K562 treated with DMSO at 1 percent for 24 hours (cell line): ENCODE data around the gene GAMT. TPM values are rescaled to one million over a fixed set of nuclear protein-coding genes. Genes with fewer than 3 reads are reported as not detected.

ENCODE experiments used
- total RNA-seq: library from RNA; unstranded; fragments of 300-600 nt; gene quantifications from 2 replicates; pipeline ENCODE4 v1.2.3, GENCODE V29; 2022; ENCODE audit warnings: low read depth; ENCODE audit not compliant: insufficient read depth

The GAMT gene
- total RNA-seq, result 65.8 and 79.9 TPM in 2 replicates

GRCh38 chr19:1401138-1401888 is at the start of gene GAMT:
TSS of gene GAMT (minus strand) at chr19:1401542. CDS start at chr19:1401476, 66 bp downstream.

GRCh38 chr19:1449467-1450442 is 48.4 kb upstream of the GAMT start, which contains the start of gene APC2:
TSS of gene APC2 (plus strand) at chr19:1450121. CDS start at chr19:1453002, 2,881 bp downstream.

DNA sequence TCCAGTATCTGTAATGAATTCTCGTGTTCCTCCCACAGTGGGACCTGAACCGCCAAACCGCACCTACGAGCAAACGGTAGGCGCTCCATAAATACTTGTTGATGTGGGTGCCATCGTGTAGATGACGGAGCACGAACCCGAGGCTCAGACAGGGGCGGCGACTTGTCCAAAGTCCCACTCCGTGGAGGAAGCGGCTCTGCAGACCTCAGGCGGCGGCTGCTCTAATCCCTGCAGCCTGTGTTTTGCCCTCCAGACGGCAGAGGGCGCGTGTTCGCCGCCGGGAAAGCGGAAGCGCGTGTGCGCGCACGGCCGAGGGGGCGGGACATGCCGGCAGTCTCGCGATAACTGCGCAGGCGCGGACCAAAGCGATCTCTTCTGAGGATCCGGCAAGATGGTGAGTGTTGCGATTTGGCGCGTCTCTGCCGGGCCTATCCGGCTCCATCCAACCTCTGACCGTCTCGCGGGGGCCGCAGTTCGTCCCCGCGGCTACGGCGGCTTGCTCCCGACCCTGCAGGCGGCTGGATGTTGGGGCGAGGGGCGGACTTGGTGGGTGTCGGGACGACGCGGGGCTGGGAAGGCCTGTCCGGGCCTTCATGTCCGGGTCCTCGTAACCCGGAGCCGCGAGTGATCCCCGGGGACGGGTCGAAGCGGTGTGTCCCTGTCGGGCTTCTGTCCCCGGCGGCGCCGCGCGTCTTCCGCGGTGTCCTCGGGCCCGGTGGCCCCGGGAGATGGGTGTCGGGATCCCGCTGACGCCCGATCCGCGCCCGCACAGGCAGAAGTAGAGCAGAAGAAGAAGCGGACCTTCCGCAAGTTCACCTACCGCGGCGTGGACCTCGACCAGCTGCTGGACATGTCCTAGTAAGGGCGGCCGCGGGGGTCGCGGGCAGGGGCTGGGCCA is 36.9 kb upstream of the GAMT start, which contains the start of gene RPS15:
Gene RPS15 (plus strand): TSS at position 362 of the 898 bp plus-strand sequence. CDS start 30 bp downstream, at position 392.

DNA sequence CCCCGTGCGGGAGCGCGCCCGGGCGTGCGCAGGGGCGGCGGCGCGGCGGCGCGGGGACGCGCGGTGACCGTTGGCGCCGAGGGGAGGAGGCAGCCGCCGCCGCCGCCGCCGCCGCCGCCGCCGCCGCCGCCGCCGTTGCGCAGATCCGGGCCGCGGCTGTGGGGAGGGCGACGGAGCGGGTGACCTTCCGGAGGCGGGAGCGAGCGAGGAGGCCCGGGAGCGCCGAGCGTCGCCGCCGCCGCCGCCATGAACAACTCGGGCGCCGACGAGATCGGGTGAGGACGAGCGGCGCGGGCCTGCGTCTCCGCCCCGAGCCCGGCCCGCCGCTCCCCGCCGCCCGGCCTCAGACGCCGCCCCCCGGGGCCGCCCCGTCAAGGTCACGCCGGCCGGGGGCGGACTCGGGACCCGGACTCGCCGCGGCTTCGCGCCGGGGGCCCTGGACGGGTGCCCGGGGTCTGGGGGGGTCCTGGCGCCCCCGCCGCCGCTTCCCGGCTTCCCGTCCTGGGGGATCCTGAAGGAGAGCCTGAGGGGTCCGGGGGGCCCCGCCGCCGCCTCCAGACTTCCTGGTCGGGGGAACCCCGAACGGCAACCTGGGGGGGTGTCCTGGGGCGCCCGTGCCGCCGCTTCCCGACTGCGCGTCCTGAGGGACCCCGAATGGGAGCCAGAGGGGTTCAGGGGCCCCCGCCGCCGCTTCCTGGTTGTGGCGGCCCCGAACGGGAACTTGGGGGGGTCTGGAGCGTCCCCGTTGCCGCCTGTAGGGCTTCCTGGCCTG is 6.4 kb upstream of the GAMT start, which contains the start of gene DAZAP1:
Gene DAZAP1 (plus strand): TSS at position 59 of the 772 bp plus-strand sequence. CDS start 188 bp downstream, at position 247.

DNA sequence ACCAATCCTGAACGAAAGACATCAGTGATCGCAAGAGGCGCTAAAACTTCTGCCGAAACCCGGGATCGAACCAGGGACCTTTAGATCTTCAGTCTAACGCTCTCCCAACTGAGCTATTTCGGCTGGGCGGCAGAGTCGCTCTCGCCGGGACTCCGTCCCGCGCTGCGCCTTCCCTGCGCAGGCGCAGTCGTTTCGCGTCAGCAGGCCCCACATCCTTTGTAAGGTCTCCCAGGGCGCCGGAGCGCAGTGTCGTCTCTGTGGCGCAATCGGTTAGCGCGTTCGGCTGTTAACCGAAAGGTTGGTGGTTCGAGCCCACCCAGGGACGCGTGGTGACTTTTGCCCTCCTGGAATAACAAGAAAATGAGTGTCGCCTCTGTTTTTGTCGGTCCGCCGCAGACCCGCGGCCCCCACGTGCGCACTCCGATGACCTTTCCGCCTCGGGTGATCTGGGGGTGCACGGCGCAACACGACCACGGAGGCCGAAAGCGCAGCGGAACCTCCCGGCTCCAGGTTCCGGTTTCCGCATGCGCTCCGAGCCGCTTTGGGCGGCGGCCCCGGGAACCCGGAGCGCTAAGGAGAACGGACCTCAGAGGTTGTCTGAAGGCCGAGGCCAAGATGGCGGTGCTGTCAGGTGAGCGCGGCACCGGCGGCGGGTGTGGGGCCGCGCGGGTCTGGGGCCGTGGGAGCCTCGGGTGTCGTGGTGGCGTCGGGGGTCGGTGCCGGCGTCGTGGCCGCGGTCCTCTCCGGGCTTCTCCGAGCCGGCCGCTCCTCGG is 17.8 kb downstream of the GAMT start, which contains the start of gene NDUFS7:
Gene NDUFS7 (plus strand): TSS at position 596 of the 773 bp plus-strand sequence. CDS start 20 bp downstream, at position 616.

Other genes starting within 250 kb of the GAMT start
- 48.0 and 49.2 TPM in 2 replicates for gene SBNO2, start 227.3 kb downstream of the GAMT start, total RNA-seq
- gene STK11, start 195.8 kb downstream of the GAMT start, total RNA-seq, result 143 and 156 TPM in 2 replicates
- 7.1 and 10.1 TPM in 2 replicates for gene CBARP, start 163.5 kb downstream of the GAMT start, total RNA-seq
- gene ATP5F1D, start 159.8 kb downstream of the GAMT start, total RNA-seq, result 387 and 503 TPM in 2 replicates
- 68.5 and 71.2 TPM in 2 replicates for gene MIDN, start 153.0 kb downstream of the GAMT start, total RNA-seq
- gene CIRBP, start 132.2 kb downstream of the GAMT start, total RNA-seq, result 121 and 125 TPM in 2 replicates
- gene FAM174C, start 126.0 kb downstream of the GAMT start, total RNA-seq, result 76.4 and 82.4 TPM in 2 replicates
- not detected in 2 replicates for gene EFNA2, start 115.7 kb downstream of the GAMT start, total RNA-seq
- gene NDUFS7, start 17.6 kb downstream of the GAMT start, total RNA-seq, result 455 and 509 TPM in 2 replicates
- 118 and 124 TPM in 2 replicates for gene DAZAP1, start 6.0 kb upstream of the GAMT start, total RNA-seq
- gene RPS15, start 36.9 kb upstream of the GAMT start, total RNA-seq, result 5,734 and 6,329 TPM in 2 replicates
- 0.60 and 1.2 TPM in 2 replicates for gene APC2, start 48.6 kb upstream of the GAMT start, total RNA-seq
- gene C19orf25, start 77.7 kb upstream of the GAMT start, total RNA-seq, result 50.2 and 55.2 TPM in 2 replicates
- 4.4 and 5.7 TPM in 2 replicates for gene PCSK4, start 88.8 kb upstream of the GAMT start, total RNA-seq
- 69.9 and 72.3 TPM in 2 replicates for gene REEP6, start 89.6 kb upstream of the GAMT start, total RNA-seq
- gene ADAMTSL5, start 111.5 kb upstream of the GAMT start, total RNA-seq, result 12.2 and 13.3 TPM in 2 replicates
- not detected in 2 replicates for gene PLK5, start 122.5 kb upstream of the GAMT start, total RNA-seq
- gene MEX3D, start 166.8 kb upstream of the GAMT start, total RNA-seq, result 32.4 and 43.7 TPM in 2 replicates
- gene MBD3, start 191.3 kb upstream of the GAMT start, total RNA-seq, result 157 and 180 TPM in 2 replicates
- 73.8 and 75.3 TPM in 2 replicates for gene UQCR11, start 203.9 kb upstream of the GAMT start, total RNA-seq